Suprapubic skin (tissue), 4 donors: ENCODE measurements around the gene CATSPERD. TPM values are rescaled to one million over a fixed set of nuclear protein-coding genes. Genes with fewer than 3 reads are reported as not detected.

Experiments used
- DNase-seq, 2 donors: peaks; one replicate each; pipeline ENCODE4 v3.0.0-alpha.2; 2019; ENCODE audit warnings: low spot score in 2 of 2
- H3K27ac ChIP-seq: fragments of 200-600 bp; sonication (generic); one replicate; pipeline ENCODE4 v1.5.1; 2019
- H3K27me3 ChIP-seq: fragments of 200-600 bp; sonication (generic); one replicate; pipeline ENCODE4 v1.5.1; 2019
- H3K36me3 ChIP-seq: fragments of 200-600 bp; sonication (generic); one replicate; pipeline ENCODE4 v1.5.1; 2019
- H3K4me1 ChIP-seq: fragments of 200-600 bp; sonication (generic); one replicate; pipeline ENCODE4 v1.5.1; 2019
- H3K4me3 ChIP-seq: fragments of 200-600 bp; sonication (generic); one replicate; pipeline ENCODE4 v1.5.1; 2019; ENCODE audit warnings: mild to moderate bottlenecking
- H3K9me3 ChIP-seq: fragments of 200-600 bp; sonication (generic); one replicate; pipeline ENCODE4 v1.5.1; 2019
- CTCF ChIP-seq, 2 donors: fragments of 200-600 bp in 1 of 2; fragments of 450-650 bp in 1 of 2; sonication (generic) in 1 of 2; IDR thresholded peaks; one replicate each; pipeline ENCODE4 v1.5.1; 2016 to 2019; ENCODE audit warnings: antibody characterized with exemption in 2 of 2, mild to moderate bottlenecking in 1 of 2, moderate library complexity in 1 of 2
- EP300 ChIP-seq: sonication (generic); formaldehyde crosslinking; IDR thresholded peaks from one replicate; pipeline ENCODE4 v1.6.1; 2017; ENCODE audit warnings: antibody characterized with exemption
- POLR2A ChIP-seq, 2 donors: fragments of 450-650 bp; IDR thresholded peaks; one replicate each; pipeline ENCODE4 v1.6.1; 2017; ENCODE audit warnings: antibody characterized with exemption in 2 of 2, mild to moderate bottlenecking in 2 of 2, moderate library complexity in 2 of 2
- POLR2AphosphoS5 ChIP-seq, 3 donors: sonication (generic); formaldehyde crosslinking; IDR thresholded peaks; one replicate each; pipeline ENCODE4 v1.6.1; 2017; ENCODE audit warnings: antibody characterized with exemption in 3 of 3
- WGBS: methylation state at CpG from one replicate; pipeline ENCODE4 v1.1.5; 2018; 5-methylcytosine and 5-hydroxymethylcytosine counted together
- total RNA-seq, 4 donors: library from RNA; depleted of rRNA; stranded (reverse); fragments of >200 nt; gene quantifications; one replicate each; pipeline ENCODE4 v1.1.0, GENCODE V29; 2016

The CATSPERD gene
- total RNA-seq, 4 donors from 2014 or later, result 0.24 TPM; not detected in 3

- H3K27me3 ChIP-seq, result peaks cover 16% of the 10 kb centered on the region
- H3K36me3 ChIP-seq, result no peaks in the 10 kb centered on the region
- no peak for DNase-seq
- H3K27ac ChIP-seq, result peak overlapping the region; percentile 55
- TF ChIP-seq CTCF (IDR thresholded peaks at IDR 0.05) (peak; percentile 28 to 79), POLR2AphosphoS5 (IDR thresholded peaks at IDR 0.05) (no peak), POLR2A (IDR thresholded peaks at IDR 0.05) (no peak)
- no peaks in the 10 kb centered on the region for H3K9me3 ChIP-seq
- WGBS, result under 1% methylated on average over 22 of the region's 46 CpGs
- peaks cover 39% of the 10 kb centered on the region for H3K4me1 ChIP-seq
- H3K4me3 ChIP-seq, result peak overlapping the region; percentile 36
Observed at GRCh38 chr19:5805462-5806132, 85.2 kb downstream of the CATSPERD start.

- DNase-seq, result no peak
- H3K4me3 ChIP-seq, result no peak overlapping the region
Observed at GRCh38 chr19:5806133-5806489, 85.7 kb downstream of the CATSPERD start.

GRCh38 chr19:5806905-5807304 is 86.5 kb downstream of the CATSPERD start:
- no peaks in the 10 kb centered on the region for H3K36me3 ChIP-seq
- H3K27ac ChIP-seq, result no peak overlapping the region
- H3K9me3 ChIP-seq, result no peaks in the 10 kb centered on the region
- TF ChIP-seq EP300 (no peak), CTCF (IDR thresholded peaks at IDR 0.05) (no peak), POLR2A (IDR thresholded peaks at IDR 0.05) (no peak), POLR2AphosphoS5 (IDR thresholded peaks at IDR 0.05) (no peak)
- peaks cover 16% of the 10 kb centered on the region for H3K27me3 ChIP-seq
- H3K4me3 ChIP-seq, result no peak overlapping the region
- WGBS, result 96% methylated on average over 5 of the region's 5 CpGs
- H3K4me1 ChIP-seq, result peaks cover 28% of the 10 kb centered on the region
- DNase-seq, result no peak

More at GRCh38 chr19:5806133-5806489, 85.7 kb downstream of the CATSPERD start:
- H3K27me3 ChIP-seq, result peaks cover 16% of the 10 kb centered on the region
- H3K36me3 ChIP-seq, result no peaks in the 10 kb centered on the region
- no peaks in the 10 kb centered on the region for H3K9me3 ChIP-seq
- H3K27ac ChIP-seq, result peak overlapping the region; percentile 55
- TF ChIP-seq POLR2A (IDR thresholded peaks at IDR 0.05), result no peak
- no peak for TF ChIP-seq EP300
- TF ChIP-seq CTCF (IDR thresholded peaks at IDR 0.05), result no peak
- TF ChIP-seq POLR2AphosphoS5 (IDR thresholded peaks at IDR 0.05), result no peak
- H3K4me1 ChIP-seq, result peaks cover 35% of the 10 kb centered on the region
- WGBS, result 43% methylated on average over 6 of the region's 6 CpGs

- no peak overlapping the region for H3K4me3 ChIP-seq
- peaks cover 8% of the 10 kb centered on the region for H3K27me3 ChIP-seq
- H3K4me1 ChIP-seq, result peaks cover 19% of the 10 kb centered on the region
- no peak for TF ChIP-seq POLR2A (IDR thresholded peaks at IDR 0.05)
- TF ChIP-seq EP300, result no peak
- no peak for TF ChIP-seq CTCF (IDR thresholded peaks at IDR 0.05)
- TF ChIP-seq POLR2AphosphoS5 (IDR thresholded peaks at IDR 0.05), result no peak
- no peak overlapping the region for H3K27ac ChIP-seq
- H3K9me3 ChIP-seq, result no peaks in the 10 kb centered on the region
- WGBS, result 85% methylated on average over 18 of the region's 21 CpGs
- no peaks in the 10 kb centered on the region for H3K36me3 ChIP-seq
- no peak for DNase-seq
Observed at GRCh38 chr19:5808120-5808816, 87.8 kb downstream of the CATSPERD start.

- WGBS, result 74% methylated on average over 9 of the region's 9 CpGs
- no peak for DNase-seq
- Histone ChIP-seq H3K4me3 (no peak overlapping the region), H3K36me3 (no peaks in the 10 kb centered on the region), H3K27ac (no peak overlapping the region), H3K27me3 (peaks cover 8% of the 10 kb centered on the region), H3K4me1 (peaks cover 12% of the 10 kb centered on the region), H3K9me3 (no peaks in the 10 kb centered on the region)
- no peak for TF ChIP-seq EP300
- TF ChIP-seq POLR2AphosphoS5 (IDR thresholded peaks at IDR 0.05), result no peak
- no peak for TF ChIP-seq CTCF (IDR thresholded peaks at IDR 0.05)
- no peak for TF ChIP-seq POLR2A (IDR thresholded peaks at IDR 0.05)
Observed at GRCh38 chr19:5809053-5809452, 88.6 kb downstream of the CATSPERD start.
